ENCODE measurements around the gene LYZL1. TPM values are rescaled to one million over a fixed set of nuclear protein-coding genes. Genes with fewer than 3 reads are reported as not detected.

LYZL1 gene
- total RNA-seq, 4 donors from 2014 or later = not detected

- intact Hi-C loops (cut with DNase I; ENCODE audit: low total_unique reads) = no loop called here
- TF ChIP-seq POLR2A (IDR thresholded peaks at IDR 0.05) (no peak), CTCF (IDR thresholded peaks at IDR 0.05) (no peak)
- no peak for DNase-seq
- H3K4me3 ChIP-seq = no peak overlapping the region
- no peaks in the 10 kb centered on the region for H3K4me1 ChIP-seq
- no peaks in the 10 kb centered on the region for H3K36me3 ChIP-seq
- H3K9me3 ChIP-seq = no peaks in the 10 kb centered on the region
- no peaks in the 10 kb centered on the region for H3K27me3 ChIP-seq
- no peak overlapping the region for H3K27ac ChIP-seq
These were observed 35.5 kb downstream of the LYZL1 start for GRCh38 chr10:29324220-29324841.

- Histone ChIP-seq H3K9me3 (no peaks in the 10 kb centered on the region), H3K27ac (no peak overlapping the region), H3K4me1 (no peaks in the 10 kb centered on the region), H3K27me3 (no peaks in the 10 kb centered on the region), H3K36me3 (no peaks in the 10 kb centered on the region), H3K4me3 (no peak overlapping the region)
- no peak for TF ChIP-seq CTCF (IDR thresholded peaks at IDR 0.05)
- no peak for TF ChIP-seq POLR2A (IDR thresholded peaks at IDR 0.05)
- intact Hi-C loops (cut with DNase I; ENCODE audit: low total_unique reads) = no loop called here
- no peak for DNase-seq
These were observed 37.4 kb downstream of the LYZL1 start for GRCh38 chr10:29326299-29326698.

- Histone ChIP-seq H3K36me3 (no peaks in the 10 kb centered on the region), H3K27ac (no peak overlapping the region), H3K9me3 (no peaks in the 10 kb centered on the region), H3K4me3 (no peak overlapping the region), H3K27me3 (no peaks in the 10 kb centered on the region), H3K4me1 (no peaks in the 10 kb centered on the region)
- DNase-seq = no peak
- intact Hi-C loops (cut with DNase I; ENCODE audit: low total_unique reads) = no loop called here
- no peak for TF ChIP-seq POLR2A (IDR thresholded peaks at IDR 0.05)
- TF ChIP-seq CTCF (IDR thresholded peaks at IDR 0.05) = no peak
These were observed 38.2 kb downstream of the LYZL1 start for GRCh38 chr10:29326886-29327745.

GRCh38 chr10:29327746-29328102 lies 38.9 kb downstream of the LYZL1 start:
- no peak for TF ChIP-seq CTCF (IDR thresholded peaks at IDR 0.05)
- TF ChIP-seq POLR2A (IDR thresholded peaks at IDR 0.05) = no peak
- no peak overlapping the region for H3K27ac ChIP-seq
- intact Hi-C loops (cut with DNase I; ENCODE audit: low total_unique reads) = no loop called here
- H3K27me3 ChIP-seq = no peaks in the 10 kb centered on the region
- H3K4me3 ChIP-seq = no peak overlapping the region
- no peaks in the 10 kb centered on the region for H3K9me3 ChIP-seq
- H3K4me1 ChIP-seq = no peaks in the 10 kb centered on the region
- DNase-seq = no peak
- H3K36me3 ChIP-seq = no peaks in the 10 kb centered on the region

- Histone ChIP-seq H3K4me3 (no peak overlapping the region), H3K36me3 (no peaks in the 10 kb centered on the region), H3K4me1 (no peaks in the 10 kb centered on the region), H3K27me3 (no peaks in the 10 kb centered on the region), H3K27ac (peak overlapping the region in 1 of 2 donors; percentile 27), H3K9me3 (no peaks in the 10 kb centered on the region)
- TF ChIP-seq CTCF (IDR thresholded peaks at IDR 0.05) (no peak), POLR2A (IDR thresholded peaks at IDR 0.05) (no peak)
- peak; percentile 31 to 43 for DNase-seq
- intact Hi-C loops (cut with DNase I; ENCODE audit: low total_unique reads) = no loop called here
These were observed 40.1 kb downstream of the LYZL1 start for GRCh38 chr10:29328983-29329382.

Measured in uterus (tissue), 4 donors.